ENCODE measurements around the gene RSBN1L. TPM values are rescaled to one million over a fixed set of nuclear protein-coding genes. Genes with fewer than 3 reads are reported as not detected.

The RSBN1L gene
- polyA plus RNA-seq, 2 of the 4 experiments (the other 2 are of a cell fraction) = 11.1 to 13.0 TPM

DNA sequence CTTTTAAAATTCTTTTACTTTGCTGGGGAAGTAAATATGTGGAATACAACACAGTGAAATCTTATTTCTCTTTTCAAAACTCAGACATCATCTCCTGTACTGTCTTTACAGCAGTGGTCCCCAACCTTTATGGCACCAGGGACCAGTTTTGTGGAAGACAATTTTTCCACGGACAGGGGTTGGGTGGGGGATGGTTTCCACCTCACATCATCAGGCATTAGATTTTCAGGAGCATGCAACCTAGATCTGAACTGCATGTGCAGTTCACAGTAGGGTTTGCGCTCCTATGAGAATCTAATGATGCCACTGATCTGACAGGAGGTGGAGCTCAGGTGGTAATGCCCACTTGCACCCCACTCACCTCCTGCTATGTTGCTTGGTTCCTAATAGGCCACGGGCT lies 89.8 kb downstream of the RSBN1L start:
- CTCF ChIA-PET = no interaction called here
- POLR2A ChIA-PET = no interaction called here
- ATAC-seq = no peak
- H3K4me3 ChIP-seq = no peak overlapping the region
- H3K4me1 ChIP-seq = peaks cover 2% of the 10 kb centered on the region; the same call in 2 of the 3 replicates
- DNase-seq (ENCODE audit: low read depth in 1 of 2, low spot score in 1 of 2) = no peak
- TF ChIP-seq TFCP2L1 (CRISPR knock-in tag; IDR thresholded peaks at IDR 0.05) (no peak), EHF (CRISPR knock-in tag; IDR thresholded peaks at IDR 0.05) (no peak), NR3C1 (IDR thresholded peaks at IDR 0.05) (no peak), KDM1A (IDR thresholded peaks at IDR 0.05; ENCODE audit: low read depth) (no peak), FOSB (CRISPR knock-in tag; IDR thresholded peaks at IDR 0.05) (no peak)
- FAIRE-seq = no peak
- peaks cover 6% of the 10 kb centered on the region; the same call in 2 of the 3 replicates for H3K9me3 ChIP-seq
- no peak overlapping the region for H3K4me2 ChIP-seq
- no peak overlapping the region for H3K27ac ChIP-seq
- 93% methylated on average over 3 of the region's 3 CpGs for WGBS (ENCODE audit: missing lambda C conversion rate)

DNA sequence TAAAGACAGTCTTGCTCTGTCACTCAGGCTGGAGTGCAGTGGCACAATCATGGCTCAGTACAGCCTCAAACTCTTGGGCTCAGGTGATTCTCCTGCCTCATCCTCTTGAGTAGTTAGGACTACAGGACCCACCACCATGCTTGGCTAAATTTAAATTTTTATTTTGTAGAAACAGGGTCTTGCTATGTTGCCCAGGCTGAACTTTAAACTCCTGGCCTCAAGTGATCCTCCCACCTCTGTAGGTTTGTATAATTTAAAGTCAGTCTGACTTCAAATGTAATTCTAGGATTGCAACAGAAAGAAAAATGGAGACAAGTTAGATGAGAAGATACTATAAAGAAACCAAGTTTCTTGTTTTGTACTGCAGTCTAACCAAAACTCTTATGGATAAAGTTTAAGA lies 90.5 kb downstream of the RSBN1L start:
- TF ChIP-seq CBX8 (IDR thresholded peaks at IDR 0.05) = no peak
- TF ChIP-seq, protein P1, sequence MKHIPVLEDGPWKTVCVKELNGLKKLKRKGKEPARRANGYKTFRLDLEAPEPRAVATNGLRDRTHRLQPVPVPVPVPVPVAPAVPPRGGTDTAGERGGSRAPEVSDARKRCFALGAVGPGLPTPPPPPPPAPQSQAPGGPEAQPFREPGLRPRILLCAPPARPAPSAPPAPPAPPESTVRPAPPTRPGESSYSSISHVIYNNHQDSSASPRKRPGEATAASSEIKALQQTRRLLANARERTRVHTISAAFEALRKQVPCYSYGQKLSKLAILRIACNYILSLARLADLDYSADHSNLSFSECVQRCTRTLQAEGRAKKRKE (CRISPR knock-in tag; IDR thresholded peaks at IDR 0.05; ENCODE audit: low read depth) = no peak
- TF ChIP-seq, protein P2, sequence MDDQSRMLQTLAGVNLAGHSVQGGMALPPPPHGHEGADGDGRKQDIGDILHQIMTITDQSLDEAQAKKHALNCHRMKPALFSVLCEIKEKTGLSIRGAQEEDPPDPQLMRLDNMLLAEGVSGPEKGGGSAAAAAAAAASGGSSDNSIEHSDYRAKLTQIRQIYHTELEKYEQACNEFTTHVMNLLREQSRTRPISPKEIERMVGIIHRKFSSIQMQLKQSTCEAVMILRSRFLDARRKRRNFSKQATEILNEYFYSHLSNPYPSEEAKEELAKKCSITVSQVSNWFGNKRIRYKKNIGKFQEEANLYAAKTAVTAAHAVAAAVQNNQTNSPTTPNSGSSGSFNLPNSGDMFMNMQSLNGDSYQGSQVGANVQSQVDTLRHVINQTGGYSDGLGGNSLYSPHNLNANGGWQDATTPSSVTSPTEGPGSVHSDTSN (IDR thresholded peaks at IDR 0.05) = no peak
- TF ChIP-seq EP300 (IDR thresholded peaks at IDR 0.05) = no peak
- no peak for TF ChIP-seq E2F6 (IDR thresholded peaks at IDR 0.05; ENCODE audit: borderline replicate concordance, low read depth)
- no peak for TF ChIP-seq HOXB13 (CRISPR knock-in tag; IDR thresholded peaks at IDR 0.05; ENCODE audit: low read depth)
- no peak for TF ChIP-seq FOSB (CRISPR knock-in tag; IDR thresholded peaks at IDR 0.05)
- TF ChIP-seq TFCP2L1 (CRISPR knock-in tag; IDR thresholded peaks at IDR 0.05) = no peak
- no peak for TF ChIP-seq CBX2 (IDR thresholded peaks at IDR 0.05; ENCODE audit: borderline replicate concordance, low read depth)
- no peak overlapping the region for H3K4me3 ChIP-seq
- H3K4me2 ChIP-seq = no peak overlapping the region
- no peak overlapping the region; a peak in 1 of 6 replicates for H3K27ac ChIP-seq
- FAIRE-seq (no peak), ATAC-seq (no peak), DNase-seq (ENCODE audit: low read depth in 1 of 2, low spot score in 1 of 2) (no peak)
- H3K9me3 ChIP-seq = peaks cover 6% of the 10 kb centered on the region; the same call in 2 of the 3 replicates
- CTCF ChIA-PET = interaction anchor here (1.6 kb wide), 1 partner anchor 12 kb away, joined by 4 read pairs; the partner anchor contains the start of genes PHTF2 and TMEM60
- POLR2A ChIA-PET = interaction anchor here (1.5 kb wide), 1 partner anchor 12 kb away, joined by 5 read pairs; the partner anchor contains the start of genes PHTF2 and TMEM60
- peaks cover 9% of the 10 kb centered on the region for H3K4me1 ChIP-seq

DNA sequence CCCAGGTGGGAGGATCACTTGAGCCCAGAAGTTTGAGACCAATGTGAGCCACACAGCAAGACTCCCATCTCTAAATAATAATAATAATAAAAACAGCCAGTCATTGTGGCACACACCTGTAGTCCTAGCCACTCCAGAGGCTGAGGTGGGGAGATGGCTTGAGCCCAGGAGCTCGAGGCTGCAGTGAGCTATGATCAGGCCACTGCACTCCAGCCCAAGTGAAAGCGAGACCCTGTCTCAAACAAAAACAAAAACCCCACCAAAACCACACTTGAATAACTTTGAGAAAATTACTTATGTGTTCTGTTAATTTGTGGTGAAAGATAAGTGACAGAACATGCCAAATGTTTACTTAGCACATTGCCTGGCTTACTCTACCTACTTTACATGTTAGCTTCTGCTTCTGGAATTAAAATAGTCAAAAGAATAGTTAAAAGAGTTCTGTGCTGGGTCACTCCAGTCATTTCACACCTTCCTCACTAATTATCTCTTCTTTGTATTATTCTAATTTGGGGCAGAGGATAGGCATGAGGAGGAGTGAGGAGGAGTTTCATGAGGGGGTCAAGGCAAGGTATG lies 92.2 kb downstream of the RSBN1L start:
- TF ChIP-seq HEYL (CRISPR knock-in tag; IDR thresholded peaks at IDR 0.05) (no peak), JUN (IDR thresholded peaks at IDR 0.05) (no peak), EP300 (IDR thresholded peaks at IDR 0.05) (no peak), GATA3 (IDR thresholded peaks at IDR 0.05; ENCODE audit: borderline replicate concordance) (no peak), E2F6 (IDR thresholded peaks at IDR 0.05; ENCODE audit: borderline replicate concordance, low read depth) (no peak), HOXB13 (CRISPR knock-in tag; IDR thresholded peaks at IDR 0.05; ENCODE audit: low read depth) (no peak), ESRRA (IDR thresholded peaks at IDR 0.05; ENCODE audit: borderline replicate concordance, low read length) (no peak), TP53 (CRISPR knock-in tag; IDR thresholded peaks at IDR 0.05) (no peak), ZFP36 (IDR thresholded peaks at IDR 0.05; ENCODE audit: borderline replicate concordance, partially characterized antibody) (no peak)
- TF ChIP-seq, protein P3, sequence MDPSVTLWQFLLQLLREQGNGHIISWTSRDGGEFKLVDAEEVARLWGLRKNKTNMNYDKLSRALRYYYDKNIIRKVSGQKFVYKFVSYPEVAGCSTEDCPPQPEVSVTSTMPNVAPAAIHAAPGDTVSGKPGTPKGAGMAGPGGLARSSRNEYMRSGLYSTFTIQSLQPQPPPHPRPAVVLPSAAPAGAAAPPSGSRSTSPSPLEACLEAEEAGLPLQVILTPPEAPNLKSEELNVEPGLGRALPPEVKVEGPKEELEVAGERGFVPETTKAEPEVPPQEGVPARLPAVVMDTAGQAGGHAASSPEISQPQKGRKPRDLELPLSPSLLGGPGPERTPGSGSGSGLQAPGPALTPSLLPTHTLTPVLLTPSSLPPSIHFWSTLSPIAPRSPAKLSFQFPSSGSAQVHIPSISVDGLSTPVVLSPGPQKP (IDR thresholded peaks at IDR 0.05; ENCODE audit: low read depth, low read length) = no peak
- Histone ChIP-seq H3K4me3 (no peak overlapping the region), H3K4me2 (no peak overlapping the region), H3K27ac (no peak overlapping the region), H3K4me1 (peaks cover 12% of the 10 kb centered on the region), H3K9me3 (peaks cover 6% of the 10 kb centered on the region; the same call in 2 of the 3 replicates)
- CTCF ChIA-PET = no interaction called here
- DNase-seq (ENCODE audit: low read depth in 1 of 2, low spot score in 1 of 2) = no peak
- 96% methylated on average over 2 of the region's 2 CpGs for WGBS (ENCODE audit: missing lambda C conversion rate)
- no peak for ATAC-seq
- POLR2A ChIA-PET = no interaction called here
- no peak for FAIRE-seq
